Measurements from ENCODE around the gene CCR6. TPM values are rescaled to one million over a fixed set of nuclear protein-coding genes. Genes with fewer than 3 reads are reported as not detected.
A peak's percentile ranks its signal among the peaks of the same experiment; 100 is the strongest.

CCR6 gene
- total RNA-seq, 1 donor from 2014 or later, result not detected

- H3K4me3 ChIP-seq (ENCODE audit: low read depth, low read length), result no peak overlapping the region
- no peak for DNase-seq (ENCODE audit: low read depth)
- TF ChIP-seq CTCF (conservative IDR thresholded peaks at IDR 0.05; ENCODE audit: low read depth, low read length), result peak; percentile 22
Observed at GRCh38 chr6:167119670-167120582, 3.0 kb upstream of the CCR6 start.

- H3K4me3 ChIP-seq (ENCODE audit: low read depth, low read length), result no peak overlapping the region
- TF ChIP-seq CTCF (conservative IDR thresholded peaks at IDR 0.05; ENCODE audit: low read depth, low read length), result no peak
- DNase-seq (ENCODE audit: low read depth), result no peak
Observed at GRCh38 chr6:167120583-167120903, 2.4 kb upstream of the CCR6 start.

- no peak for DNase-seq (ENCODE audit: low read depth)
- H3K4me3 ChIP-seq (ENCODE audit: low read depth, low read length), result no peak overlapping the region
- TF ChIP-seq CTCF (conservative IDR thresholded peaks at IDR 0.05; ENCODE audit: low read depth, low read length), result no peak
Observed at GRCh38 chr6:167121335-167121841, 1.5 kb upstream of the CCR6 start.

GRCh38 chr6:167122041-167122826 is 662 bp upstream of the CCR6 start:
- no peak for TF ChIP-seq CTCF (conservative IDR thresholded peaks at IDR 0.05; ENCODE audit: low read depth, low read length)
- no peak for DNase-seq (ENCODE audit: low read depth)

GRCh38 chr6:167124753-167125152 is 1.9 kb downstream of the CCR6 start:
- no peak for DNase-seq (ENCODE audit: low read depth)
- no peak for TF ChIP-seq CTCF (conservative IDR thresholded peaks at IDR 0.05; ENCODE audit: low read depth, low read length)
- no peak overlapping the region for H3K4me3 ChIP-seq (ENCODE audit: low read depth, low read length)

More at GRCh38 chr6:167122041-167122826, 662 bp upstream of the CCR6 start:
- H3K4me3 ChIP-seq (ENCODE audit: low read depth, low read length), result no peak overlapping the region

GRCh38 chr6:167125410-167125809 is 2.5 kb downstream of the CCR6 start:
- no peak for DNase-seq (ENCODE audit: low read depth)
- no peak overlapping the region for H3K4me3 ChIP-seq (ENCODE audit: low read depth, low read length)
- no peak for TF ChIP-seq CTCF (conservative IDR thresholded peaks at IDR 0.05; ENCODE audit: low read depth, low read length)

All from epithelial cell of proximal tubule (primary cell).